Amniotic epithelial cell (primary cell): ENCODE measurements around the gene FEV.

Source experiments
- DNase-seq: peaks from one replicate; pipeline ENCODE4 v3.0.0-alpha.2; 2010; ENCODE audit warnings: low read depth

Gene FEV

GRCh38 chr2:218993345-218994315, 8.6 kb upstream of the FEV start, which contains the start of gene CRYBA2:
CRYBA2 (minus strand) TSS chr2:218993422; CDS start chr2:218993176, 246 bp downstream.
- no peak for DNase-seq

- no peak for DNase-seq
These were observed 7.8 kb upstream of the FEV start for GRCh38 chr2:218992703-218993344.

DNA sequence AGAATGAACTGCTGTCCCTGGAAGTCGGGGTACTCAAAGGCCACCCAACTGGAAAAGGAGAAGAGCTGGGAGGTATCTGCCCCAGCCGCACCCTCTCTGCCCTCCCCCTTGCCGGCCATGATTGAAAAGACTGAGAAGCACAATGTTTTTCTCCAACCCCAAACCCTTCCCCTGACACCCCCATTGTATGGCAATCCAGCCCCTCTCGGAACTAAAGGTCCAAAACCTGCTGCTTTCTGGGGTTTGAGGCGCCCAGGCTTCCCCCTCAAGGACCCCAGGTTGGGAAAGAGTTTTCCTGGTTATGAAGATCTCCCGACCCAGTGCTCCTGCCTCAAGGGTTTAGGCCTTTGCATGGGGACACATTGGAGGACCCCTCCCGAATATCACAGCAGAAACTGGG, 7.2 kb upstream of the FEV start:
- DNase-seq, result no peak

- DNase-seq, result peak; percentile 54
These were observed 6.7 kb upstream of the FEV start for GRCh38 chr2:218991674-218992168.

DNA sequence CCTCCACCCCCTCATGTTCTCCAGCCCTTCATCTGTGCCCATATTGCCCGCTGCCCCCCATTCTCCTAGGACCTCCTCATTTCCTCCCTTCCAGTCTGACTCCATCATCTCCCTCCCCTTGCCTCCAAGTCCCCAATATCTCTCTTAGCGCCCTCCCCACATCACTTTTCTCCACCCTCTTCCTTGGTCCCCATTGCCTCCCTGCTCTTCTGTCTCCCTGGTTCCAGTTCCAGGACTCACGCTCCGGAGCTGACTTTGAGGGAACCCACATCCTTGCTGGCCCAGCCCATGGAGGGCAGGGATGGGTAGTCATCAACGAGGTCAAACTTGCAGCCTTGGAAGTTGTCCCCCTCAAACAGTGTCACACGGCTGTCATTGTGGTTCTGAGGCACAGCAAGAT, 5.6 kb upstream of the FEV start:
- no peak for DNase-seq

DNA sequence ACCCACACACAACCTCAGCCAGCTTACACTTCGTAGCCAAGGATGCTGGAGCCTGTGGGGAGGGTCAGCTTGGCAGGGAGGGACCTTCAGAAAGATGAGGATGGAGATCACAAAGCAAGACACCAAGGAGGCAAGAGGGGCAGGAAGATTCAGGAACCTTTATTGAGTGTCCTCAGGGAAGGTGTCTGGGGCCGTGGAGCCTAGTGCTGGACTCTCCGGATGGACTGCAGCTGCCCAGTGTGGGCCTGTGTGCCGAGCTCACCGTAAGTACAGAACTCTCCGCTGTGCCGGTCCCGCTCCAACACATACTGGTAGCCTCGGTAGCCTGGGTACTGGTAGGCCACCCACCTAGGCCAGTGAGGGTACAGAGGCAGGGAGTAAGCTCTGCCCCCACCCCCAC, 5.1 kb upstream of the FEV start:
- DNase-seq, result no peak

- DNase-seq, result no peak
These were observed 3.7 kb upstream of the FEV start for GRCh38 chr2:218988650-218989049.

DNA sequence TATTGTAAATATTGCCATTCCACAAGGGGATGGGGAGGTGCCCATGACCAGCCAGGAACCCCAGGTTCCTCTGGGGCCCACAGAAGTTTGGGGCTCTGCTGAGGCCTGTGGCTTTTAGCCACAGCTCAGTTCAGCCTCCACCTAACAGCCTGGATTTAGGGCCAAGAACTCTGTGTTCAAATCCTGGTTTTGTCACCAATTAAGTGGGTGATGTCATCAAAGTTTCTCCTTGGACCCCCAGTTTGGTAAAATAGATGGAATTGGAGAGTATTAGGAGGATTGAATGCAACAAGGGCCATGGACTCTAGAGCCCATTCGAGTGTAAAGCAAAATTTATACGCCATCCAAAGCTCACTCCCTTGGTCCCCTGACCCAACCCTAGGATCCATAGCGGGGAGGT, 3.2 kb upstream of the FEV start:
- no peak for DNase-seq

- DNase-seq, result no peak
These were observed 1.3 kb upstream of the FEV start for GRCh38 chr2:218986148-218986761.

DNA sequence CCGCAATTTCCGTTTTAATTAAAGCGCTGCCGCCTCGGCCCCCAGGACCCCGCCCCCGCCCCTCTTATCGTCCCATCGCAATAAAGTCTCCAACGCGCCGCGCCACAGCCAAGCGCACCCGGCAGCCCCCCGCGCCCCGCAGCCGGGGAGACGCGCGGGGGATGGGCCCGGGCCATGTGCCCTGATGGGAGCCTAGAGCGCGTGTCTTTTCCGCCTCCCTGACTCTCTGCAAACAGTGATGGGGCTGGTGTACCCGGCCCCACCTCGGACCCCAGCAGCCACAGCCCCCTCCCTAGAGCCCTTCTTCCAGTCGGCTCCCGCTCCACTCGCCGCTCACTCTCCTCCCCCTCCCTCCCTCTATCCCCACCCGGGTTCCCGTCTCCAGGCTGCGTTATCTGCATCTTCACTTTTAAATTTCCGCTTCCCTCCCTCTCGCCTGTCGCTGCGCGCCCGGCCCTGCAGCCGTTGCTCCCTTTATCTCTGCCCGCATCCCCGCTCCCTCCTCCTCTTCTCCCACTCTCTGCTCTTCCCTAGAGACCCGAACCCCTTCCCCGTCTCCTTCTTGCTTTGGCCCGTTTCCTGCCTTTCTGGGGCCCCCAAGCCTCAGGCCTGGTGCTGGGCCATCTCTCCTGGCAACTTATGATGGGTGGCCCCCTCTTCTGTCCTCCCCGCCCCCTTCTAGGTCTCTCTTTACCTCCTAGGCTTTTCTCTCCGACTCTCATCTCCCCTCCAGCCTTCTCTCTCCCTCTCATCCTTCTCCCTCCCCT, 524 bp upstream of the FEV start:
- no peak for DNase-seq

DNA sequence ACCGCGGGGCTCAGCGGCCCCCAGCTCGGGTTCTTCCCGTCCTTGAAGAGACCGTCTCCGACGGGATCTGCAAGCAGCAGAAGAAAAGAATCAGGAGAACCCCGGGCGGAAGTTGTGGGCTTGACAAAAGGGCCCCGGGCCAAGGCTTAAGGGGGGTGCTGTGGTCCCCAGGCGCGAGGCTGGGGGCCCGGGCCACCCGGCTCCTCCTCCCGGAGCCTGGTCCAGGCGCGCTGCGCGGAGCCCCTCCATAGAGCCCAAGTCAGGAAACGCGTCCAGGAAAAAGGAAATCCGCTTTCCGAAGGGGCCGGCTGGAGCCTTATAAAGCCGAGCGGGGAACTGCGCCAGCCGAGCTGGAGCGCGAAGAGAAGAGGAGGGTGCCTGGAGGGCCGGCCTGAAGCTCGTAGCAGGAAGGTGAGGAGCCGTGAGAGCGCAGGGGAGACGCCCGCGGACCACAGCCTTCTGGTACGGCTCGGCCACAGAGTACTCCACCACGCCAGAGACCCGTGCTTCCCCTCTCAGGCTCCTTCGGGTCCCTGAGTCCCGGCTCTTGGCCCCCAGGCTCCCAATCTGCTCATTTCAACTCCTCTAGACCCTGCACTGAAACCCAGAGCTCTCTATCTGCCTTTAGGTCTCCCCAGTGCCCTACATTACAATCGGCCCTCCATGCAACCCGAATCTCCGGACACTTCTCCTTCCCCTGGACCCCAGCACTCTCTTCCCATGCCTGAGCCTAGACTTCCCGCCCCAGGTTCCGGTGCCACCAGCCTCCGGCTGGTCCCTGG, 554 bp downstream of the FEV start:
- no peak for DNase-seq

- no peak for DNase-seq
These were observed 1.1 kb downstream of the FEV start for GRCh38 chr2:218983934-218984238.

- no peak for DNase-seq
These were observed 1.6 kb downstream of the FEV start for GRCh38 chr2:218983263-218983933.

- DNase-seq, result no peak
These were observed 2.3 kb downstream of the FEV start for GRCh38 chr2:218982586-218983262.

- peak; percentile 9 for DNase-seq
These were observed 3.0 kb downstream of the FEV start for GRCh38 chr2:218981881-218982585.

DNA sequence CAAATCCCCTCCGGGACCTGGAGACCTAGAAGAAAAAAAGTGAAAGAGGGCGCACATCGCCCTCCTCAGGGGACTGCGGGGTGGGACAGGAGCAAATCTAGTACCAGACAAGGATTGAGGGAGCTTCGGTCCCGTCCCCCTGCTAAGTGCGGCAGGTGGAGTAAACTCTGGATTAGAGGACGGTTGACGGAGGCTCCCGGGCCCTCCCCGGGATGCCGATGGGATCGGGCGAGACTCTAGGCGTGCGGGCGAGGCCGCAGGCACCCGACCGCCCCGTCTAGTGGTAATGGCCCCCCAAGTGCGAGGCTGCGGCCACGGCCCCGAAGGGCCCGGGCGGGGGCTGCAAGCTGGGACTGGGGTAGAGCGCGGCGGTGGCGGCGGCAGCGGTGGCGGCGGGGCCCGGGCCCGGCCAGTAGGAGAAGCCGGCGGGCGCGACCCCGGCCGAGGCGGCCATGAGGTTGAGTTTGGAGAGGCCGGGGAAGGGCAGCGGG, 3.5 kb downstream of the FEV start:
- DNase-seq, result no peak

GRCh38 chr2:218980735-218981389, 4.1 kb downstream of the FEV start:
- no peak for DNase-seq

DNA sequence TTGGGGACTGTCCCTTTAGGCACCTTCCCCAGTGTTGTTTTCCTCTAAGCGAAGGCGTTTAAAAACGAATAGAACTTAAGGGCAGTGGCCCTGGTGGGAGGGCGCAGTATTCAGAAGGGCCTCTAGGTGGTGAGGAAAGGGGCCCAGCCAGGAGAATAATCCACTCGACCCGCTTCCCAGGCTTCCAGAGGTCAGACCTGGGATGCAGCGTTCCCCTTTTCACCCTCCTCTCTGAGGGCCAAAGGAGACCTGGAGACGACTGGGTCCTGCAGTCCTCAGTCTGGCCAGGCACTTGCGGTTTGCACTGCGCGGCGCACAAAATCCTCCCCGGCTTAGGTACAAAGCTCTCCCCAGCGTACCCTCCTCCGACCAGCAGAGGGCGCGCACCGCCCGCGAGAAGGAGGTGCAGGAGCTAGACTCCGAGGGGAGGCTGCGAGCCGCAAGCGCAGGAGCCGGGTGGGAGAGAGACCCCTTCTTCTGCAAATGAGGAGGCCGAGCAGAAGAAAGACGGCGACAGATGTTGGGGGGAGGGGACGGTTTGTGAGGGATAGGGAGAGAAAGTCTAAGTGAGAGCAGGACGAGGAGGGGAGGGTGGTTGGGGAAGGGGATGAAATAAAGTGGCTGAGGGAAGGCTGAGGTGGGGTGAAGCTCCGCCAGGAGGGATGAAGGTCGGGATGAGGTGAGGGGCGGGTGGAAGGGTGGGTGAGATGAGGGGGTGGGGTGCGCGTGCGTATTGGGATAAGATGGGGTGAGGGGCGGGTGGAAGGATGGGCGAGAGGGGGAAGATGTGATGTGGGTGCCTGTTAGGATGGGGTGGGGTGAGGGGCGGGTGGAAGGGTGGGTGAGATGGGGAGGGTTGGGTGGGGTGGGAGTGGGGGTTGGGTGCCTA, 4.9 kb downstream of the FEV start:
- DNase-seq, result peak; percentile 60
